ENCODE measurements around the gene PICALM. TPM values are rescaled to one million over a fixed set of nuclear protein-coding genes. Genes with fewer than 3 reads are reported as not detected.

The PICALM gene
- total and polyA plus RNA-seq, 2 donors (not counting 3 experiments of a cell fraction or from before 2014, with no cell fraction given), result 181 to 202 TPM

DNA sequence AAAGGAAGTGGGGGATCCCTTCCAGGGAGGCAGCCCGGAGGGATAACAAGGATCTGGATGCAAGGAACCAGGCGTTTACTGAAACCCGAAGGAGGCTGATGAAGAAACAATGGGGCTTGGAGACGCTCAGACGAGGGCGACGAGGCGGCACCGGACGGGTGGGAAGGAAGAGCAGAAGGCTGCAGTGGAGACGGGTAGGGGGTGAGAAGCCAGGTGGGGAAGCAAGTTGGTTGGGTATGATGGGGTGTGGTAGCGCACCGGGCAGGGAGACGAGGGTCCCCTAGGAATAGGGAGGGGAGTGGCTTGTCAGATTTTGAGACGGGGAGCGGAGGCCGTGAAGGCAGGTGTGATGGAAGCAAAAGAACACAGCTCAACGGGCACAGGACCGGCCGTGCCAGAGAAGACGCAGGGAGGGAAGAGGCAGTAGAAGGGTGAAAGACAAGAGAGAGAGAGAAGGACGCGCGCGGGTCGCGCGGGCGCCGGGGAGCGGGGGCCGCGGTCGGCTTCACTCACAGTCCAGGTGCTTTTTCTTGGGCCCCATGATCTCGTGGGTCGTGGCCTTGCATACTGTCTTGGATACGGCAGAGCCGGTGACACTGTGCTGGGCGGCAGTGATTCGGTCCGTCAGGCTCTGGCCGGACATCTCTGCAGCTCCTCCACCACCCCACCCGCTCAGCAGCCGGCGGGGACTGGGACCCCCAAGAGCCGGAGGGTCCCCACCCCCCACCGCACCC, 579 bp downstream of the PICALM start:
- Histone ChIP-seq H2AFZ (ENCODE audit: low read depth, low read length) (no peak overlapping the region), H3K9me3 (replicated peaks; ENCODE audit: control insufficient read depth, insufficient read depth, low read length) (no peaks in the 10 kb centered on the region), H3K4me3 (replicated peaks in 1 of 3; ENCODE audit: insufficient read depth in 1 of 3, low read depth in 1 of 3, low read length in 3 of 3) (peak overlapping the region; percentile 47 to 94 (median 89)), H4K20me1 (replicated peaks; ENCODE audit: control insufficient read depth, extremely low read depth, insufficient read depth, low read length) (peaks cover 2% of the 10 kb centered on the region), H3K4me1 (ENCODE audit: control insufficient read depth, extremely low read depth, insufficient read depth, low read length) (peaks cover 34% of the 10 kb centered on the region), H3K79me2 (ENCODE audit: control insufficient read depth, insufficient read depth, low read length) (peaks cover 56% of the 10 kb centered on the region), H3K9me1 (replicated peaks; ENCODE audit: control insufficient read depth, extremely low read depth, insufficient read depth, low read length) (no peaks in the 10 kb centered on the region), H3K4me2 (ENCODE audit: insufficient read depth, low read length) (peak overlapping the region; percentile 91), H3K27ac (ENCODE audit: insufficient read depth, low read depth, low read length) (peak overlapping the region; percentile 79), H3K9ac (replicated peaks; ENCODE audit: extremely low read depth, insufficient read depth, low read length) (peak overlapping the region; percentile 99), H3K27me3 (ENCODE audit: control insufficient read depth in 2 of 2, insufficient read depth in 2 of 2, low read length in 2 of 2) (no peaks in the 10 kb centered on the region), H3K36me3 (ENCODE audit: control insufficient read depth in 2 of 2, extremely low read depth in 1 of 2, insufficient read depth in 2 of 2, low read length in 2 of 2) (no peaks in the 10 kb centered on the region)
- peak; percentile 46 for DNase-seq (ENCODE audit: low read depth, low spot score)
- POLR2A ChIA-PET, result interaction anchor here (0.7 to 2.1 kb wide), 14 partner anchors 15 to 213 kb away, joined by 3 to 26 read pairs (median 4); partner anchors contain the start of genes CCDC83 and EED
- no peak for FAIRE-seq
- no TSS peak for BruUV-seq (replicated peaks)
- intact Hi-C loops (cut with micrococcal nuclease) (loop anchor here (2.0 to 10.0 kb wide), 5 partner anchors 39 to 509 kb away; partner anchors contain the start of gene CREBZF), dilution Hi-C loops (cut with MboI; ENCODE audit: extremely low pct_ligation_motif_present, low sequenced_read_pairs) (no loop called here)
- CTCF ChIA-PET, result interaction anchor here (1.0 to 7.3 kb wide), 9 partner anchors 17 to 150 kb away, joined by 3 to 90 read pairs (median 6); no protein-coding TSS in a partner anchor
- TF ChIP-seq GATA2 (IDR thresholded peaks at IDR 0.05; ENCODE audit: insufficient read depth, insufficient read length, low read depth, low read length) (no peak), POLR2A (IDR thresholded peaks at IDR 0.05; ENCODE audit: low read depth, low read length) (peak; percentile 76)

DNA sequence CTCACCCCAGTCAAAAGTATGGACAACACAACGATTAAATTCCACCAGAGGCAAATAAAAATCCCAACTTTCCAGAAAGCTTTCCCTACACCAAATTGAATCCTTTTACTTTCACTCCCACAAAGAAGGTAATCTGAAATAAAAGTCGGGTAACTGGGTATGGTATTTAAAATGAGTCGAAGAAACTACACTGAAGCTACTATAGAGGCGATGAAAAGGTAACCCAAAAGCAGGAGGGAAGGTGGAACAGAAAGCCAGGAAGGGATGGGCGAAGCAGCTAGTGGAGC, 1.1 kb downstream of the PICALM start:
- Histone ChIP-seq H4K20me1 (replicated peaks; ENCODE audit: control insufficient read depth, extremely low read depth, insufficient read depth, low read length) (peaks cover 6% of the 10 kb centered on the region), H3K4me3 (replicated peaks in 1 of 3; ENCODE audit: insufficient read depth in 1 of 3, low read depth in 1 of 3, low read length in 3 of 3) (peak overlapping the region; percentile 47 to 94 (median 89)), H3K9me3 (replicated peaks; ENCODE audit: control insufficient read depth, insufficient read depth, low read length) (no peaks in the 10 kb centered on the region), H3K27ac (ENCODE audit: insufficient read depth, low read depth, low read length) (peak overlapping the region; percentile 79), H3K9ac (replicated peaks; ENCODE audit: extremely low read depth, insufficient read depth, low read length) (peak overlapping the region; percentile 99), H3K4me1 (ENCODE audit: control insufficient read depth, extremely low read depth, insufficient read depth, low read length) (peaks cover 39% of the 10 kb centered on the region), H3K79me2 (ENCODE audit: control insufficient read depth, insufficient read depth, low read length) (peaks cover 61% of the 10 kb centered on the region), H3K4me2 (ENCODE audit: insufficient read depth, low read length) (peak overlapping the region; percentile 91), H3K9me1 (replicated peaks; ENCODE audit: control insufficient read depth, extremely low read depth, insufficient read depth, low read length) (no peaks in the 10 kb centered on the region), H3K36me3 (ENCODE audit: control insufficient read depth in 2 of 2, extremely low read depth in 1 of 2, insufficient read depth in 2 of 2, low read length in 2 of 2) (no peaks in the 10 kb centered on the region), H2AFZ (ENCODE audit: low read depth, low read length) (no peak overlapping the region), H3K27me3 (ENCODE audit: control insufficient read depth in 2 of 2, insufficient read depth in 2 of 2, low read length in 2 of 2) (no peaks in the 10 kb centered on the region)
- no TSS peak for BruUV-seq (replicated peaks)
- ChIA-PET POLR2A (interaction anchor here (0.9 to 2.0 kb wide), 6 partner anchors 15 to 178 kb away, joined by 3 to 12 read pairs (median 4); partner anchors contain the start of gene EED), CTCF (interaction anchor here (0.7 to 7.3 kb wide), 9 partner anchors 9 to 150 kb away, joined by 3 to 90 read pairs (median 6); no protein-coding TSS in a partner anchor)
- dilution Hi-C loops (cut with MboI; ENCODE audit: extremely low pct_ligation_motif_present, low sequenced_read_pairs) (no loop called here), intact Hi-C loops (cut with micrococcal nuclease) (loop anchor here (2.0 to 10.0 kb wide), 5 partner anchors 40 to 510 kb away; partner anchors contain the start of gene CREBZF)
- FAIRE-seq (no peak), DNase-seq (ENCODE audit: low read depth, low spot score) (no peak)
- no peak for TF ChIP-seq GATA2 (IDR thresholded peaks at IDR 0.05; ENCODE audit: insufficient read depth, insufficient read length, low read depth, low read length)
- TF ChIP-seq POLR2AphosphoS5 (IDR thresholded peaks at IDR 0.05; ENCODE audit: insufficient read depth, low read depth, low read length), result no peak
- TF ChIP-seq MYC (IDR thresholded peaks at IDR 0.05; ENCODE audit: low read depth, low read length), result no peak
- no peak for TF ChIP-seq EZH2 (IDR thresholded peaks at IDR 0.05; ENCODE audit: borderline replicate concordance, low read depth, low read length, severe bottlenecking)
- TF ChIP-seq POLR2A (IDR thresholded peaks at IDR 0.05; ENCODE audit: low read depth, low read length), result no peak
- no peak for TF ChIP-seq FOS (IDR thresholded peaks at IDR 0.05; ENCODE audit: borderline replicate concordance, insufficient read depth, low read length)
- TF ChIP-seq, protein P1, sequence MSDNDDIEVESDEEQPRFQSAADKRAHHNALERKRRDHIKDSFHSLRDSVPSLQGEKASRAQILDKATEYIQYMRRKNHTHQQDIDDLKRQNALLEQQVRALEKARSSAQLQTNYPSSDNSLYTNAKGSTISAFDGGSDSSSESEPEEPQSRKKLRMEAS (IDR thresholded peaks at IDR 0.05; ENCODE audit: insufficient read depth, insufficient read length), result no peak
- TF ChIP-seq, protein P2, sequence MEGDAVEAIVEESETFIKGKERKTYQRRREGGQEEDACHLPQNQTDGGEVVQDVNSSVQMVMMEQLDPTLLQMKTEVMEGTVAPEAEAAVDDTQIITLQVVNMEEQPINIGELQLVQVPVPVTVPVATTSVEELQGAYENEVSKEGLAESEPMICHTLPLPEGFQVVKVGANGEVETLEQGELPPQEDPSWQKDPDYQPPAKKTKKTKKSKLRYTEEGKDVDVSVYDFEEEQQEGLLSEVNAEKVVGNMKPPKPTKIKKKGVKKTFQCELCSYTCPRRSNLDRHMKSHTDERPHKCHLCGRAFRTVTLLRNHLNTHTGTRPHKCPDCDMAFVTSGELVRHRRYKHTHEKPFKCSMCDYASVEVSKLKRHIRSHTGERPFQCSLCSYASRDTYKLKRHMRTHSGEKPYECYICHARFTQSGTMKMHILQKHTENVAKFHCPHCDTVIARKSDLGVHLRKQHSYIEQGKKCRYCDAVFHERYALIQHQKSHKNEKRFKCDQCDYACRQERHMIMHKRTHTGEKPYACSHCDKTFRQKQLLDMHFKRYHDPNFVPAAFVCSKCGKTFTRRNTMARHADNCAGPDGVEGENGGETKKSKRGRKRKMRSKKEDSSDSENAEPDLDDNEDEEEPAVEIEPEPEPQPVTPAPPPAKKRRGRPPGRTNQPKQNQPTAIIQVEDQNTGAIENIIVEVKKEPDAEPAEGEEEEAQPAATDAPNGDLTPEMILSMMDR (IDR thresholded peaks at IDR 0.05; ENCODE audit: extremely low read depth in 1 of 2, insufficient read depth in 1 of 2, low read depth in 1 of 2, low read length in 2 of 2), result no peak
- no peak for TF ChIP-seq JUN (IDR thresholded peaks at IDR 0.05; ENCODE audit: borderline replicate concordance, insufficient read depth, insufficient read length, low read depth)

All from endothelial cell of umbilical vein (primary cell).